Spinal cord (tissue), 10 donors: Measurements from ENCODE around the gene CRIM1. TPM values are rescaled to one million over a fixed set of nuclear protein-coding genes. Genes with fewer than 3 reads are reported as not detected.

Source experiments
- DNase-seq, 6 donors: peaks; one replicate each; pipeline versions ENCODE4 v3.0.0 to v3.0.0-alpha.2; 2013 to 2015; ENCODE audit warnings: low spot score in 6 of 6, low read depth in 4 of 6
- H3K27ac ChIP-seq: one replicate; pipeline ENCODE4 v1.5.1; 2013; ENCODE audit warnings: low read depth, low read length, control low read depth
- H3K27me3 ChIP-seq: one replicate; pipeline ENCODE4 v1.6.1; 2013; ENCODE audit warnings: low read length; ENCODE audit not compliant: control insufficient read depth, insufficient read depth
- H3K36me3 ChIP-seq: one replicate; pipeline ENCODE4 v1.6.1; 2013; ENCODE audit warnings: low read length; ENCODE audit not compliant: control insufficient read depth, insufficient read depth
- H3K4me1 ChIP-seq: one replicate; pipeline ENCODE4 v1.6.1; 2013; ENCODE audit warnings: low read length; ENCODE audit not compliant: control insufficient read depth, insufficient read depth
- H3K4me3 ChIP-seq: one replicate; pipeline ENCODE4 v1.5.1; 2013; ENCODE audit warnings: low read depth, low read length, control low read depth
- H3K9me3 ChIP-seq: one replicate; pipeline ENCODE4 v1.6.1; 2013; ENCODE audit warnings: low read length; ENCODE audit not compliant: control insufficient read depth, insufficient read depth
- WGBS: methylation state at CpG from one replicate; pipeline ENCODE4 v1.1.5; 2013; ENCODE audit warnings: missing lambda C conversion rate; ENCODE audit not compliant: insufficient coverage; 5-methylcytosine and 5-hydroxymethylcytosine counted together
- polyA plus RNA-seq, 2 donors: library from polyadenylated mRNA; unstranded; fragments of 120-200 nt; gene quantifications; one replicate each; pipeline ENCODE4 v1.2.1, GENCODE V29; 2013; ENCODE audit not compliant: insufficient read length in 2 of 2
- total RNA-seq, 2 donors: library from RNA; depleted of rRNA in 1 of 2; stranded (reverse); fragments of 120-200 nt in 1 of 2; fragments of >200 nt in 1 of 2; gene quantifications; one replicate each; pipeline versions ENCODE4 v1.2.3 to v1.2.4, GENCODE V29; 2013 to 2014
- donor health status: healthy.

The CRIM1 gene
- total and polyA plus RNA-seq, 4 donors = 35.9 to 63.5 (median 49.3) TPM

DNA sequence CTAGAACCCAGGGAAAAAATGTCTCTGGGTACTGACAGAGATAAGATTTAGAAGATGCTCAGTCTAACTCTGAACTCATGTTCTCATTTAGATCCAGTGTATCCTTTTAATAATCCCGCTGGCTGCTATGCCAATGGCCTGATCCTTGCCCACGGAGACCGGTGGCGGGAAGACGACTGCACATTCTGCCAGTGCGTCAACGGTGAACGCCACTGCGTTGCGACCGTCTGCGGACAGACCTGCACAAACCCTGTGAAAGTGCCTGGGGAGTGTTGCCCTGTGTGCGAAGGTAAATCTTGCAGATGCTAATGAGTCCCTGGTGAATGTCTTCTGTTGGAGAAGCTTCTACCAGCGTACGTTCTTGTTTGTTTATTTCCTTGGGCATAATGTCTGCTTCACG lies 123.8 kb downstream of the CRIM1 start:
- Histone ChIP-seq H3K9me3 (peaks cover 2% of the 10 kb centered on the region), H3K27me3 (no peaks in the 10 kb centered on the region), H3K4me3 (no peak overlapping the region), H3K36me3 (peaks cover 6% of the 10 kb centered on the region), H3K4me1 (no peaks in the 10 kb centered on the region), H3K27ac (no peak overlapping the region)
- no peak for DNase-seq
- WGBS = 100% methylated on average over 12 of the region's 16 CpGs

DNA sequence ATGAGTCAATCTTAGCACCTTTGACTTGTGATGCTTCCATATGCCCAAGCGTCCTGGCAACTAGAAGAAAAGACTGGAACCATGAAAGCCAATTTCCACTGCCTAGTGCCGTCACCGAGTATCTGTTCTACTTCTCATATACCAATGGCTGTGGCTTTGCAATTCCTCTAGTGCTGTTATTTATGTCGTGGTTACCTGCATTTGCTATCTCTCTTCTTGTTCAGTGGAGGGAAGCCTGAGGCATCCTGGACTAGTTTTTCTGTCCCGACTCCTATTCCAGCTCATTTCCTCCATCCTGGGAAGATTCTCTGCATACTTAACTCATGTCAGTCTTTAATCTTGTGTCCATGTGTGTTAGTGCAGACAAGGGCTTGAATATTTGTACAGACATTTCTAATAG lies 124.5 kb downstream of the CRIM1 start:
- Histone ChIP-seq H3K9me3 (no peaks in the 10 kb centered on the region), H3K4me3 (no peak overlapping the region), H3K27me3 (no peaks in the 10 kb centered on the region), H3K36me3 (peaks cover 6% of the 10 kb centered on the region), H3K4me1 (no peaks in the 10 kb centered on the region), H3K27ac (no peak overlapping the region)
- 89% methylated on average over 1 of the region's 5 CpGs for WGBS
- DNase-seq = no peak

GRCh38 chr2:36480636-36481035 lies 125.1 kb downstream of the CRIM1 start:
- H3K9me3 ChIP-seq = no peaks in the 10 kb centered on the region
- H3K36me3 ChIP-seq = peaks cover 6% of the 10 kb centered on the region
- no peaks in the 10 kb centered on the region for H3K4me1 ChIP-seq
- no peaks in the 10 kb centered on the region for H3K27me3 ChIP-seq
- no peak overlapping the region for H3K4me3 ChIP-seq
- 86% methylated on average over 1 of the region's 2 CpGs for WGBS
- no peak for DNase-seq
- H3K27ac ChIP-seq = no peak overlapping the region

DNA sequence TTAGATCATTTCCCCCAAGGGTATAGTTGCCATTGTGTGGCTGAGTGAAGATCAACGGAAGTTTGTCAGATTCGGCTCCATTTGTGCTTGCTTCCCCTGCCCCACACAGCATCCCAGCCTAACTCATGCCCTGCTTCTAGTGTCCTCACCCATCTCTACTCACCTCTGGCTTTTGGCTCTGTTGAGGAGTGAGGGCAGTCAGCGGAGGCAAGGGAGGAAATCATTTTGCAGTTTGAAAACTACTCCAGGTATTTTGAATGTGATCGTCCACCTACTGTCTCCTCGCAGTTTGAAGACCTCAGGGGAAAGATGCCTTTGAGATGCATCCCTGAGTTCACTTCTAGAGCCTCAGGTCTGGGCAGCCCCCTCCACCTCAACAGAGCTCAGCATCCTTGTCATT lies 126.1 kb downstream of the CRIM1 start:
- Histone ChIP-seq H3K27me3 (no peaks in the 10 kb centered on the region), H3K36me3 (peaks cover 6% of the 10 kb centered on the region), H3K4me3 (no peak overlapping the region), H3K27ac (no peak overlapping the region), H3K4me1 (no peaks in the 10 kb centered on the region), H3K9me3 (no peaks in the 10 kb centered on the region)
- 90% methylated on average over 2 of the region's 5 CpGs for WGBS
- DNase-seq = no peak

DNA sequence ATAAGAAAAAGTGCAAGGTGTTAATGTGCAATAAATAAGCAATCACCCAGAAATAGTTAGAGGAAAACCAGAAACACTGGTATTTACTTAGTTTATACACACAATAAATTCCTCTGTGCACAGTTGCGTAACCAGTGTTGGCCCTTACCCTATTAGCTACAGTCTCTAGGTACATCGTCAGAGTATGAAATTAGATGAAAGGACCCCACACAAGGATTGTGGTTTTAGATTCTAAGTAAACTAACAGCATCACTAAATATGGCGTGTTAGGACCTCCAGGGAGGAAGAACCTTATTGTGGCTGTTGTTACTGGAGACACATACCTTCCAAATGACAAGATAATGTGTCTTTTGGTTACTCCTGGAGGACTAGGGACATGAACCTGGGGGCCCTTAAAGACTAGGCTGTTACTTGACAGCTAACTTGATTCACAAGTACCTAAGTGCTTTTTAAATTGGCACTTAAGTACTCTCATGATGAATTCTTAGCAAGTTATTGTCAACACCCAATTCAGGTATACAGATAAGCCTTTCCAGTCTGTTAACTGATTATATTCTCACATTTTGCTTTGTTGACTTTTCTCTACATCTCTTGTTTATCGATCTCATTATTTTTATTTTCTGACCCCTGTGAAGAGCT lies 127.1 kb downstream of the CRIM1 start:
- Histone ChIP-seq H3K27ac (no peak overlapping the region), H3K4me1 (no peaks in the 10 kb centered on the region), H3K36me3 (peaks cover 6% of the 10 kb centered on the region), H3K9me3 (no peaks in the 10 kb centered on the region), H3K27me3 (no peaks in the 10 kb centered on the region), H3K4me3 (no peak overlapping the region)
- no peak for DNase-seq
- WGBS = no CpG with 5 or more reads among the region's 4 CpGs

DNA sequence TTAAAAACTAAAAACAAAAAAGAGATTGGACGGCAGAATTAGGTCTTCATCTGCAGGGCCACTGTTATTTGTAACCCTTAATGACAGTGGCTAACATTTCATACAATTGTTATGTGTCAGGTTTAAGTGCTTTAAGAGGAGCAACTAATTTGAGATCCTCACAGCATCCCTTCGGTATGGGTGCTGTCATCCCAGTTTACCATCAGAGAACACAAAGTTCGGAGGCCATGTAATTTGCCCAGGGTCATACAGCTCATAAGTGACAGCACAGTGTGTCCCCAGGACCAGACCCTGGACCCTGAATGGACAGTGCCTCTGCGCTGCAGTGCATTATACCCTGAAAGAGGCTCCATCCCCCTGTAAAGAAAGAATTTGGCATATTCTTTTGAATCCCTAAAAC lies 127.7 kb downstream of the CRIM1 start:
- Histone ChIP-seq H3K27ac (no peak overlapping the region), H3K9me3 (no peaks in the 10 kb centered on the region), H3K4me1 (no peaks in the 10 kb centered on the region), H3K27me3 (no peaks in the 10 kb centered on the region), H3K36me3 (peaks cover 6% of the 10 kb centered on the region), H3K4me3 (no peak overlapping the region)
- 100% methylated on average over 1 of the region's 4 CpGs for WGBS
- DNase-seq = no peak

DNA sequence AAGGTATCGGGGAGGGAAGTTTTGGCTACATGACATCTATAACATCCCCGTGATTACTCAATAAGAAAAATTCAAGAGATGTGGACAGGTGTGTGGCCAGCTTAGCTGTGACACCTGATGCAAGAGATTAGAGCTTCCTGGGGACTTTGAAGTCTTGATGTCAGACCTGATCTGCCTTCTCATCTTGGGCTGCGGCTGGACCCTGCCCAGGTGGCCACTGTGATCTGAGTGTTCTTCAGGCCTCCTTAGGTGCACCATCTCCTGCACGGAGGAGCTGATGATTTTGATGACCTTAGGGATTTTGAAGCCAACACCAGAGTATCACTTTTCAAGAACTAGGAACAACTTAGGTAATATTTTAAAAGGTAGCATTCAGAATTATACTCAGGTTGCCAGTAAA lies 128.9 kb downstream of the CRIM1 start:
- Histone ChIP-seq H3K9me3 (no peaks in the 10 kb centered on the region), H3K36me3 (peaks cover 4% of the 10 kb centered on the region), H3K4me1 (no peaks in the 10 kb centered on the region), H3K4me3 (no peak overlapping the region), H3K27me3 (no peaks in the 10 kb centered on the region), H3K27ac (no peak overlapping the region)
- DNase-seq = no peak
- 100% methylated on average over 1 of the region's 4 CpGs for WGBS

- Histone ChIP-seq H3K27ac (no peak overlapping the region), H3K27me3 (no peaks in the 10 kb centered on the region), H3K9me3 (no peaks in the 10 kb centered on the region), H3K36me3 (peaks cover 3% of the 10 kb centered on the region), H3K4me1 (no peaks in the 10 kb centered on the region), H3K4me3 (no peak overlapping the region)
- WGBS = 33% methylated on average over 1 of the region's 4 CpGs
- DNase-seq = peak in 1 of 6 donors; percentile 30
These were observed 129.9 kb downstream of the CRIM1 start for GRCh38 chr2:36485521-36485920.

GRCh38 chr2:36486521-36487044 lies 131.0 kb downstream of the CRIM1 start:
- WGBS = no CpG with 5 or more reads among the region's 1 CpG

GRCh38 chr2:36487947-36488346 lies 132.4 kb downstream of the CRIM1 start:
- 100% methylated on average over 2 of the region's 4 CpGs for WGBS
- no peak for DNase-seq
- Histone ChIP-seq H3K27me3 (no peaks in the 10 kb centered on the region), H3K36me3 (no peaks in the 10 kb centered on the region), H3K27ac (no peak overlapping the region), H3K4me1 (no peaks in the 10 kb centered on the region), H3K4me3 (no peak overlapping the region), H3K9me3 (no peaks in the 10 kb centered on the region)

More at GRCh38 chr2:36486521-36487044, 131.0 kb downstream of the CRIM1 start:
- DNase-seq = peak in 1 of 6 donors; percentile 4
- no peaks in the 10 kb centered on the region for H3K4me1 ChIP-seq
- H3K9me3 ChIP-seq = no peaks in the 10 kb centered on the region
- no peaks in the 10 kb centered on the region for H3K27me3 ChIP-seq
- peak overlapping the region; percentile 6 for H3K27ac ChIP-seq
- H3K36me3 ChIP-seq = peaks cover 1% of the 10 kb centered on the region
- H3K4me3 ChIP-seq = no peak overlapping the region
